GM12864 (cell line): ENCODE results near the gene MRPS12.
"Not testable (repeated sequence)": the region's sequence is repeated elsewhere in the genome, so short reads cannot be mapped to it uniquely, and the experiment has no call there.

Experiments used
- DNase-seq: peaks from one replicate; pipeline ENCODE4 v3.0.0-alpha.2; 2011; ENCODE audit warnings: low read depth
- H3K4me3 ChIP-seq: 2 replicates; pipeline ENCODE4 v1.5.1; 2011; ENCODE audit warnings: mild to moderate bottlenecking, low read depth, low read length, control low read depth
- TF ChIP-seq, protein P1 (sequence below): IDR thresholded peaks from 2 replicates; pipeline ENCODE4 v1.5.1; 2011; ENCODE audit warnings: low read depth, mild to moderate bottlenecking, moderate library complexity, low read length, control low read depth, inconsistent platforms; ENCODE audit errors: missing control alignments

MRPS12 gene

GRCh38 chr19:38930776-38931520 lies at the start of gene MRPS12:
Gene MRPS12, plus strand, starts transcription at chr19:38930944. Its CDS starts 351 bp downstream, at chr19:38931295.
- TF ChIP-seq, protein P1, sequence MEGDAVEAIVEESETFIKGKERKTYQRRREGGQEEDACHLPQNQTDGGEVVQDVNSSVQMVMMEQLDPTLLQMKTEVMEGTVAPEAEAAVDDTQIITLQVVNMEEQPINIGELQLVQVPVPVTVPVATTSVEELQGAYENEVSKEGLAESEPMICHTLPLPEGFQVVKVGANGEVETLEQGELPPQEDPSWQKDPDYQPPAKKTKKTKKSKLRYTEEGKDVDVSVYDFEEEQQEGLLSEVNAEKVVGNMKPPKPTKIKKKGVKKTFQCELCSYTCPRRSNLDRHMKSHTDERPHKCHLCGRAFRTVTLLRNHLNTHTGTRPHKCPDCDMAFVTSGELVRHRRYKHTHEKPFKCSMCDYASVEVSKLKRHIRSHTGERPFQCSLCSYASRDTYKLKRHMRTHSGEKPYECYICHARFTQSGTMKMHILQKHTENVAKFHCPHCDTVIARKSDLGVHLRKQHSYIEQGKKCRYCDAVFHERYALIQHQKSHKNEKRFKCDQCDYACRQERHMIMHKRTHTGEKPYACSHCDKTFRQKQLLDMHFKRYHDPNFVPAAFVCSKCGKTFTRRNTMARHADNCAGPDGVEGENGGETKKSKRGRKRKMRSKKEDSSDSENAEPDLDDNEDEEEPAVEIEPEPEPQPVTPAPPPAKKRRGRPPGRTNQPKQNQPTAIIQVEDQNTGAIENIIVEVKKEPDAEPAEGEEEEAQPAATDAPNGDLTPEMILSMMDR, result no peak
- H3K4me3 ChIP-seq, result peak within 1 kb of the TSS; percentile 96
- DNase-seq, result peak; percentile 100

GRCh38 chr19:38883286-38883685 lies 47.5 kb upstream of the MRPS12 start:
- H3K4me3 ChIP-seq, result no peak overlapping the region
- no peak for DNase-seq
- TF ChIP-seq, protein P1, result no peak

GRCh38 chr19:38884691-38885090 lies 46.1 kb upstream of the MRPS12 start:
- DNase-seq, H3K4me3 ChIP-seq: not testable (repeated sequence)

DNA sequence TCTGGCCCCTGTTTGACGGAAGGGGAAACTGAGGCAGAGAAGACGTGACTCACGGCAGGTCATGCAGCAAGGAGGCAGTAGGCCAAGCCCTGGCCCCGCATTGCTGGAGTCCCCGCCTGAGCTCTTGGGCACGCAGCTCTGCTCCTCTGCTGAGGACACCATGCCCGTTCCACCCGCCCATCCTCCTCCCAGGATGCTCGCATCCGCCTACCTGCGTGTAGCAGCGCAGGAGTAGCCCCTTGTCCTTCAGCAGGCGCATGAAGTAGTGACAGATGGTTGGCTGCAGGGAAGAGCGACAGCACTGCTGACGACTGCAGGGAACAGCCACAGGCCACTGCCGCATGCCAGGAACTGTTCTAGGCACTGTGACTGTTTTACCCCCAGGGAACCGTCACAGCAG lies 41.9 kb upstream of the MRPS12 start:
- H3K4me3 ChIP-seq, result no peak overlapping the region

DNA sequence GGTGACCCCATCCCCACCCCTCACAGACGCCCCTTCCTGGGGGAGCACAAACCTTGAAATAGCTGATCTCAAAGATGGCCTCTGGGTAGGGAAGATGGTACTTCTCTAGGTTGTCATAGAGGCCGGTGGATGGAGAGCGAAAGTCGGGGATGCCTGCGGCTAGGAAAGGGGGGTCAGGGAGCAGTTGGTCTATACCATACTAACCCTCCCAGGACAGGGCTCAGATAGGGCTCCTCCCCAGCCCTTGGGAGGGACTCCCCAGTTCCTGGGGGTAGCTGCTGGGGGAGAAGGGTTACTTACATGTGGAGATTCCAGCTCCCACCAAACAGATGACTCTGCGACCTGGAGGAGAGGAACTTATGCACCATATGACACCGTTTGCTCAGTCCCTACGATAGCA lies 40.9 kb upstream of the MRPS12 start:
- TF ChIP-seq, protein P1, result no peak
- H3K4me3 ChIP-seq, result no peak overlapping the region
- DNase-seq, result no peak

More for the DNA sequence above, 41.9 kb upstream of the MRPS12 start:
- TF ChIP-seq, protein P1, result no peak
- no peak for DNase-seq

GRCh38 chr19:38890686-38891085 lies 40.1 kb upstream of the MRPS12 start:
- TF ChIP-seq, protein P1, result no peak
- no peak overlapping the region for H3K4me3 ChIP-seq
- DNase-seq, result no peak

GRCh38 chr19:38891771-38892170 lies 39.0 kb upstream of the MRPS12 start:
- no peak overlapping the region for H3K4me3 ChIP-seq
- no peak for DNase-seq
- TF ChIP-seq, protein P1, result no peak
